Transverse colon (tissue), 4 donors: ENCODE data around the gene RERE. TPM values are rescaled to one million over a fixed set of nuclear protein-coding genes. Genes with fewer than 3 reads are reported as not detected.

Experiments
- DNase-seq: peaks from one replicate; pipeline ENCODE4 v3.0.0-alpha.2; 2019
- H3K27ac ChIP-seq, 4 donors: fragments of 200-600 bp; sonication (generic); 2 replicates each; pipeline ENCODE4 v1.5.1; 2016 to 2018; ENCODE audit warnings: inconsistent platforms in 4 of 4
- H3K27me3 ChIP-seq: fragments of 200-600 bp; sonication (generic); 2 replicates; pipeline ENCODE4 v1.5.1; 2017; ENCODE audit warnings: inconsistent platforms
- H3K36me3 ChIP-seq, 4 donors: fragments of 200-600 bp; sonication (generic); 2 replicates each; pipeline ENCODE4 v1.5.1; 2017 to 2019; ENCODE audit warnings: inconsistent platforms in 4 of 4
- H3K4me1 ChIP-seq, 4 donors: fragments of 200-600 bp; sonication (generic); 2 replicates each; pipeline ENCODE4 v1.5.1; 2017 to 2020; ENCODE audit warnings: inconsistent platforms in 4 of 4
- H3K4me3 ChIP-seq, 4 donors: fragments of 200-600 bp; sonication (generic); 1 replicate in 1 of 4; 2 replicates in 3 of 4; pipeline versions ENCODE4 v1.5.1 to v1.6.1; 2017 to 2019; ENCODE audit warnings: inconsistent platforms in 4 of 4
- H3K9me3 ChIP-seq, 2 donors: fragments of 200-600 bp; sonication (generic); 2 replicates each; pipeline ENCODE4 v1.5.1; 2017 to 2019; ENCODE audit warnings: inconsistent platforms in 2 of 2
- EP300 ChIP-seq: sonication (generic); formaldehyde crosslinking; IDR thresholded peaks from one replicate; pipeline ENCODE4 v1.6.1; 2017; ENCODE audit warnings: antibody characterized with exemption, low read depth
- POLR2A ChIP-seq: fragments of 450-650 bp; IDR thresholded peaks from one replicate; pipeline ENCODE4 v1.6.1; 2016; ENCODE audit warnings: antibody characterized with exemption, mild to moderate bottlenecking, moderate library complexity
- POLR2AphosphoS5 ChIP-seq, 3 donors: sonication (generic); formaldehyde crosslinking; IDR thresholded peaks; one replicate each; pipeline ENCODE4 v1.6.1; 2016; ENCODE audit warnings: antibody characterized with exemption in 3 of 3
- WGBS, 2 donors: methylation state at CpG; one replicate each; pipeline ENCODE4 v1.1.5; 2018; ENCODE audit warnings: low coverage in 1 of 2; 5-methylcytosine and 5-hydroxymethylcytosine counted together
- in situ Hi-C, 4 donors: fragments of 200-750 bp; cut with MboI; loops; one replicate each; pipeline versions ENCODE4 v1.15.0 to v1.15.1; 2017; ENCODE audit warnings: low sequenced_read_pairs in 3 of 4, low pct_ligation_motif_present in 1 of 4, low pct_unique_long_range_greater_than_20kb in 1 of 4
- intact Hi-C: fragments of 100-400 bp; cut with DNase I; formaldehyde crosslinking; loops from one replicate; pipeline ENCODE4 v1.15.1; 2023; ENCODE audit warnings: low total_unique reads
- total RNA-seq, 4 donors: library from RNA; depleted of rRNA; stranded (reverse); fragments of >200 nt; gene quantifications; one replicate each; pipeline ENCODE4 v1.1.0, GENCODE V29; 2016
- TF ChIP-seq, protein P1 (sequence below), 5 experiments: fragments of 200-600 bp in 3 of 5; fragments of 450-650 bp in 2 of 5; sonication (generic) in 3 of 5; IDR thresholded peaks; 1 replicate in 2 of 5; 2 replicates in 3 of 5; pipeline ENCODE4 v1.5.1; 2016 to 2017; ENCODE audit warnings: antibody characterized with exemption in 5 of 5, inconsistent platforms in 3 of 5, mild to moderate bottlenecking in 2 of 5, moderate library complexity in 1 of 5

RERE gene
- total RNA-seq, 4 donors from 2014 or later: 80.3 to 657 (median 105) TPM

DNA sequence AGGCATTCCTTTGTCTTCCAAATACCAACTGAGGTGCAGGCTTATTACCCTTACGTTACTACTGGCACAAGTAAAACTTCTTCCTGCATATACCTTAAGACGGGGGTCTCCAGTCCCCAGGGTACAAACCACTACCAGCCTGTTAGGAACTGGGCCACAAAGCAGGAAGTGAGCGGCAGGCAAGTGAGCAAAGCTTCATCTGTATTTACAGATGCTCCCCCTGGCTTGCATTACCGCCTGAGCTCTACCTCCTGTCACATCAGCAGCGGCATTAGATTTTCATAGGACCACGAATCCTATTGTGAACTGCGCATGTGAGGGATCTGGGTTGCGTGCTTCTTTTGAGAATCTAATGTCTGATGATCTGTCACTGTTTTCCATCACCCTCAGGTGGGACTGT is 386.4 kb downstream of the RERE start:
- intact Hi-C loops: no loop called here
- no peak for DNase-seq

DNA sequence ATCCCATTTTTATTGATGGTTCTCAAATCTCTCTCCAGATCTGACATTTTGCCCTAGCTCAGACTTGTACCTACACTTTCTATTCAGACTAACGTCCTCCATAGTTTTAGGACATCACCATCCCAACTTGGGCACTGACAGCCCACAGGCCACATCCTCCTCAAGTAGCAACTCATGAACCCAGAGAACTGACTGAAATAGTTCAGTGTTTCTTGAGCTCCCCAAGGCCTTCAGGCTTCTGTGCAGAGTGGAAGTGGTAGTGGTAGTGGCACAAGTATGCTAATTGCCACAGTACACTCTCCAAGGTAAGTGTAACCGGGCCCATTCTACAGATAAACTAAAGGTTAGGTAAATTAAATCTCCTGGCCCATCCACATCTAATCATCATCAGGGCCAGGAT is 387.0 kb downstream of the RERE start:
- WGBS, 2 donors: 67 to 71% methylated on average over 1 to 2 of the region's 2 CpGs
- intact Hi-C loops (no loop called here), in situ Hi-C loops (no loop called here)
- peaks cover 2 to 32% (median 7%) of the 10 kb centered on the region in 4 donors for H3K4me1 ChIP-seq
- no peak overlapping the region for H3K27ac ChIP-seq
- no peak overlapping the region for H3K4me3 ChIP-seq
- H3K9me3 ChIP-seq: no peaks in the 10 kb centered on the region
- no peaks in the 10 kb centered on the region for H3K36me3 ChIP-seq
- TF ChIP-seq, protein P1, sequence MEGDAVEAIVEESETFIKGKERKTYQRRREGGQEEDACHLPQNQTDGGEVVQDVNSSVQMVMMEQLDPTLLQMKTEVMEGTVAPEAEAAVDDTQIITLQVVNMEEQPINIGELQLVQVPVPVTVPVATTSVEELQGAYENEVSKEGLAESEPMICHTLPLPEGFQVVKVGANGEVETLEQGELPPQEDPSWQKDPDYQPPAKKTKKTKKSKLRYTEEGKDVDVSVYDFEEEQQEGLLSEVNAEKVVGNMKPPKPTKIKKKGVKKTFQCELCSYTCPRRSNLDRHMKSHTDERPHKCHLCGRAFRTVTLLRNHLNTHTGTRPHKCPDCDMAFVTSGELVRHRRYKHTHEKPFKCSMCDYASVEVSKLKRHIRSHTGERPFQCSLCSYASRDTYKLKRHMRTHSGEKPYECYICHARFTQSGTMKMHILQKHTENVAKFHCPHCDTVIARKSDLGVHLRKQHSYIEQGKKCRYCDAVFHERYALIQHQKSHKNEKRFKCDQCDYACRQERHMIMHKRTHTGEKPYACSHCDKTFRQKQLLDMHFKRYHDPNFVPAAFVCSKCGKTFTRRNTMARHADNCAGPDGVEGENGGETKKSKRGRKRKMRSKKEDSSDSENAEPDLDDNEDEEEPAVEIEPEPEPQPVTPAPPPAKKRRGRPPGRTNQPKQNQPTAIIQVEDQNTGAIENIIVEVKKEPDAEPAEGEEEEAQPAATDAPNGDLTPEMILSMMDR (IDR thresholded peaks at IDR 0.05): no peak
- TF ChIP-seq POLR2AphosphoS5 (IDR thresholded peaks at IDR 0.05) (no peak), POLR2A (no peak), EP300 (no peak)
- DNase-seq: no peak
- no peaks in the 10 kb centered on the region for H3K27me3 ChIP-seq

More for the DNA sequence above, 386.4 kb downstream of the RERE start:
- Histone ChIP-seq H3K27ac (no peak overlapping the region), H3K36me3 (no peaks in the 10 kb centered on the region), H3K4me1 (peaks cover 0 to 27% (median 6%) of the 10 kb centered on the region in 4 donors), H3K4me3 (no peak overlapping the region), H3K9me3 (no peaks in the 10 kb centered on the region), H3K27me3 (no peaks in the 10 kb centered on the region)
- no peak for TF ChIP-seq POLR2A
- no peak for TF ChIP-seq POLR2AphosphoS5 (IDR thresholded peaks at IDR 0.05)
- TF ChIP-seq, protein P1 (IDR thresholded peaks at IDR 0.05): no peak
- TF ChIP-seq EP300: no peak
- 82 to 83% methylated on average over 3 to 8 of the region's 8 CpGs for WGBS, 2 donors
- in situ Hi-C loops: no loop called here

DNA sequence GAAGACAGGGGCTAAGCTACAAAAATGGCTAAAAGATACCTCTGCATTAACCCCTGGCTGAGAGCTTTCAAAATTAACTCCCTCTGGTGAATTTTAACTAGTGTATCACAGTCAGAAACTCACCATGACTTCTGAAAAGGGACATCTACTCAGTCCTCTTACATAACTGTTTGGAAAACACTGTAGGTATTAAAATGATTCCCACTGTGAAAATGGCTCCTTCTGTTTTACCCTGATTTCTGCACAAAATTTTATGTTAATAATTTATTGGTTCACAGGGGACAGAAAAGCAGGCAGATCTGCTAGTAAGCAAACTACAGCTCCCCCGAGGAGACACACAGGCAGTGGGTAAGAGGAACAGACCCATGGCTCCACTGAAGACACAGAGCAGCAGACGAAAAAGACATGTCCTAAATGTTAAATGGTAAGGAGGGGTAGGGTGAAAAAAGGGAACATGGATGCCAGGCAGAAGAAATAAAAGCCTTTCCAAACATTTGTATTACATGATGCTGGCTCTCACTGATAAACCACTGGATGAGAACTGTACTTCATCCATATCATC is 387.8 kb downstream of the RERE start:
- Histone ChIP-seq H3K27me3 (no peaks in the 10 kb centered on the region), H3K4me3 (no peak overlapping the region), H3K4me1 (peaks cover 10 to 40% (median 15%) of the 10 kb centered on the region in 4 donors), H3K27ac (no peak overlapping the region), H3K36me3 (no peaks in the 10 kb centered on the region), H3K9me3 (no peaks in the 10 kb centered on the region)
- WGBS, 2 donors: 70 to 76% methylated on average over 2 of the region's 2 CpGs
- TF ChIP-seq POLR2AphosphoS5 (IDR thresholded peaks at IDR 0.05) (no peak), POLR2A (no peak), EP300 (no peak)
- TF ChIP-seq, protein P1 (IDR thresholded peaks at IDR 0.05): no peak
- intact Hi-C loops: loop anchor here (10.0 kb wide), 1 partner anchor 295 kb away; no protein-coding TSS in a partner anchor
- in situ Hi-C loops: no loop called here
- no peak for DNase-seq

DNA sequence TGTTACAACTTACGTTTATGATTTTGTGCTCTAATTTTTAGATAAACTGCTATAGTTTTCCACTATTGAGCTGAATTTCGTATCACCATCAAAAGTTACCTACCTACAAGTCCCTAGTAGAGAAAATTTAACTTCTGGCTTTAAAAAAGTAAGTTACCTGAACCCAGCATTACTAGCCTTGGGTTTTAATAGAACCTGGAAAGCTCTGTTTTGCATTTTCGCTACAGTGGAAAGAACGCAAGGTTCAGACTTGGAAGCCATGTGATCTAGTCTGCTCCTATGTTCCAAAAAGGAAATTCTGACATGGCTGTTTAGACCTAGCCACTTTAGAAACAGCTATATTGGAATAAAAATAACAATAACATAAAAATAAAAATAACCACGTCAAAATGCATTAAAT is 389.0 kb downstream of the RERE start:
- H3K27ac ChIP-seq: peak overlapping the region; percentile 28 to 71 (median 59)
- H3K36me3 ChIP-seq: no peaks in the 10 kb centered on the region
- no peak for DNase-seq
- H3K4me3 ChIP-seq: no peak overlapping the region
- in situ Hi-C loops (no loop called here), intact Hi-C loops (loop anchor here (10.0 kb wide), 1 partner anchor 296 kb away; no protein-coding TSS in a partner anchor)
- TF ChIP-seq POLR2A: no peak
- TF ChIP-seq POLR2AphosphoS5 (IDR thresholded peaks at IDR 0.05): no peak
- no peak for TF ChIP-seq EP300
- TF ChIP-seq, protein P1 (IDR thresholded peaks at IDR 0.05): no peak
- peaks cover 16 to 47% (median 20%) of the 10 kb centered on the region in 4 donors for H3K4me1 ChIP-seq
- WGBS, 2 donors: 75 to 83% methylated on average over 5 of the region's 5 CpGs
- no peaks in the 10 kb centered on the region for H3K27me3 ChIP-seq
- H3K9me3 ChIP-seq: no peaks in the 10 kb centered on the region
